Measurements from ENCODE around the gene PLCH2. TPM values are rescaled to one million over a fixed set of nuclear protein-coding genes. Genes with fewer than 3 reads are reported as not detected.
A peak's percentile ranks its signal among the peaks of the same experiment; 100 is the strongest.

Gene PLCH2
- 10 to 100 TPM in 1 of 2 experiments, 1 to 10 TPM in 1; 8.9 to 10.3 TPM for total RNA-seq

DNA sequence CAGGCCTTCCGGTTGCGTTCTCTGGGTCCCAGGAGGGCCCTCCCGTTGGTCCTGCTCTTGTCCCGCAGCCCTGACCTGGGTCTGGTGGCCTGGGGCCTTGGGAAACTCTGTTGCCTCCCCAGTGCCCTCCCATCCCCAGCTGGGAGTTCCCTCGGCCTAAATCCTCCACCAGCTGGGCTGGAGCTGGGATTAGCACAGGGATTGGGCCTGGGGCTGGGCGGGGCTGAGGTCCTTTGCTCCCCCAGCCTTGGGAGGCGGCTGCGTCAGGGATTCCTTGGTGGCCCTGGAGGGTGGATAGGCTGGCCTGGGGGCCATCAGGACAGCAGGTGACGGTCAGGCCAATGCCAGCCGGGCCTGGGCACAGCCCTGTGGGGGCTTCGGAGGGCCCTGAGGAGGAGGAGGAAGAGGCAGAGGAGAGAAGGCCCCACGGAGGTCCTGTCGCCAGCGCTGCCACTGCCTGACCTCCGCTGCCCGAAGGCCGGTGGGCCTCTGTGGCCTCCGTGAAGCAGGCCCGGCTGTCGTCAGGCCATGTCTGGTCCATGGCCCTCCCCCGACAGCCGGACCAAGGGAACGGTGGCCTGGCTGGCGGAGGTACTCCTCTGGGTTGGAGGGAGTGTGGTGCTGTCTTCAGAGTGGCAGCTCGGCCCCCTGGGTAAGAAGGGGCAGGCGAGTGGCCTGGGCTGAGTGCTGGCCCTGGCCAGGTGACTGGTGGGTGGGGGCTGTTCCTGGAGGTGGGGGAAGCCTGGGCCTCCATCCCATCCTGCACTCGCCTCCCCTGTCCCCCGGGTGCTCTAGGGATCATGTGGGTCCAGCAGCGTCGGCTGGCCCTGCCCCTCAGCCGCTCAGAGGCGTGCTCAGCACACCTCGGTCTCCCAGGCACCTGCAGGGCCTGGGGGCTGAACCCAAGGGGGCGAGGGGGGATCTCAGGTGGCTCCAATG, at the start of gene PLCH2:
PLCH2 (plus strand) TSS at position 229 of the 939 bp plus-strand sequence; CDS start at position 529, 300 bp downstream.
- H3K27me3 Mint-ChIP-seq: no peaks in the 10 kb centered on the region
- no peak within 1 kb of the TSS for H3K4me3 Mint-ChIP-seq
- no peak within 1 kb of the TSS for H3K27ac Mint-ChIP-seq
- H3K4me1 Mint-ChIP-seq (ENCODE audit: low read depth): no peaks in the 10 kb centered on the region
- no peaks in the 10 kb centered on the region for H3K9me3 Mint-ChIP-seq
- CTCF ChIA-PET: no interaction called here
- POLR2A ChIA-PET: no interaction called here
- DNase-seq: no peak
- no peaks in the 10 kb centered on the region for H3K36me3 Mint-ChIP-seq
- intact Hi-C loops (cut with micrococcal nuclease): no loop called here

- Mint-ChIP-seq H3K27me3 (no peaks in the 10 kb centered on the region), H3K36me3 (no peaks in the 10 kb centered on the region), H3K9me3 (peaks cover 24% of the 10 kb centered on the region), H3K4me1 (ENCODE audit: low read depth) (no peaks in the 10 kb centered on the region), H3K27ac (no peak overlapping the region), H3K4me3 (no peak overlapping the region)
- ChIA-PET CTCF (interaction anchor here (1.4 kb wide), 1 partner anchor 232 kb away, joined by 3 read pairs; no protein-coding TSS in a partner anchor), POLR2A (no interaction called here)
- no peak for DNase-seq
- intact Hi-C loops (cut with micrococcal nuclease): no loop called here
These were observed 49.5 kb upstream of the PLCH2 start for GRCh38 chr1:2426540-2426939.

DNA sequence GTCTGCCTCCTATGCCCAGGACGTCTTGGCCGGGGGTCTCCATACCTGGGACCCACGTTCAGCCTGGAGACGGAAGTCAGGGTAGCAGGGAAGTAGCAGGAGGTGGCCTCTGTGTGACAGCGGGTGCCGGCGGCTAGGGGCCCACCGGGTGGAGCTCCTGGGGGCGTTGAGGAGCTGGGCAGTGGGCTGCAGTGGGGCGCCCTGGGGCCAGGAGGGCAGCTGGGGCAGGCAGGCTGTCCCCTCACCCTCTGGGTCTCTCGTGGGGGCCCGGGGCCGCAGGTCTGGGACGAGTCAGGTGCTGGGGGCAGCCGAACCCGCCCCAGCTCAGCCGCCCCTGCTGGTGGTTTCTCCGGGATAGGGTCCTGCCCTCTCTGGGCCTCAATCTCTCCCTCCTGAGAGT, 49.0 kb upstream of the PLCH2 start:
- no peaks in the 10 kb centered on the region for H3K4me1 Mint-ChIP-seq (ENCODE audit: low read depth)
- ChIA-PET POLR2A (no interaction called here), CTCF (no interaction called here)
- no peaks in the 10 kb centered on the region for H3K36me3 Mint-ChIP-seq
- intact Hi-C loops (cut with micrococcal nuclease): no loop called here
- H3K27me3 Mint-ChIP-seq: no peaks in the 10 kb centered on the region
- no peak for DNase-seq
- no peak overlapping the region for H3K27ac Mint-ChIP-seq
- peaks cover 24% of the 10 kb centered on the region for H3K9me3 Mint-ChIP-seq
- no peak overlapping the region for H3K4me3 Mint-ChIP-seq

DNA sequence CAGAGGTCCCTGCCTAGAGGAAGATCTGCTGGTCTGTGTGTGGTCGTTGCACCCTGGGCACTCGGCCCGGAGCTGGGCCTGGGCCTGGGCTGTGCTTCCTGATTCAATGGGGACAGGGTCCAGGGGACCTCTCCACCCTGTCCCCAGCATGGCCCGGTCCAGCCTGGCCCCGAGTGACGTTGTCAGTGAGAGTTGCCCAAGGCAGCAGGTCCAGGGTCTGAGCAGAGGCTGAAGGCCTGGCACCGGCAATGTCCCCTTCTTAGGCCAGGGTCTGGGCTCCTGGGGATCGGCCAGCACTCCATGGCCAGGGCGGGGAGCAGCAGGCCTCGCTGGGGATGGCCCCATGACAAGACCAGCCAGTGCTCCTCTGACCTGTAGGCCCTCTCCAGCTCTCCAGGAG, 48.1 kb upstream of the PLCH2 start:
- no peak overlapping the region for H3K27ac Mint-ChIP-seq
- no peaks in the 10 kb centered on the region for H3K4me1 Mint-ChIP-seq (ENCODE audit: low read depth)
- no peaks in the 10 kb centered on the region for H3K27me3 Mint-ChIP-seq
- ChIA-PET POLR2A (no interaction called here), CTCF (no interaction called here)
- DNase-seq: no peak
- intact Hi-C loops (cut with micrococcal nuclease): no loop called here
- H3K36me3 Mint-ChIP-seq: no peaks in the 10 kb centered on the region
- no peak overlapping the region for H3K4me3 Mint-ChIP-seq
- peaks cover 17% of the 10 kb centered on the region for H3K9me3 Mint-ChIP-seq

GRCh38 chr1:2428490-2428889, 47.6 kb upstream of the PLCH2 start:
- ChIA-PET CTCF (no interaction called here), POLR2A (no interaction called here)
- Mint-ChIP-seq H3K27ac (no peak overlapping the region), H3K4me3 (no peak overlapping the region), H3K9me3 (peaks cover 12% of the 10 kb centered on the region), H3K36me3 (no peaks in the 10 kb centered on the region), H3K27me3 (no peaks in the 10 kb centered on the region), H3K4me1 (ENCODE audit: low read depth) (no peaks in the 10 kb centered on the region)
- intact Hi-C loops (cut with micrococcal nuclease): no loop called here
- DNase-seq: no peak

DNA sequence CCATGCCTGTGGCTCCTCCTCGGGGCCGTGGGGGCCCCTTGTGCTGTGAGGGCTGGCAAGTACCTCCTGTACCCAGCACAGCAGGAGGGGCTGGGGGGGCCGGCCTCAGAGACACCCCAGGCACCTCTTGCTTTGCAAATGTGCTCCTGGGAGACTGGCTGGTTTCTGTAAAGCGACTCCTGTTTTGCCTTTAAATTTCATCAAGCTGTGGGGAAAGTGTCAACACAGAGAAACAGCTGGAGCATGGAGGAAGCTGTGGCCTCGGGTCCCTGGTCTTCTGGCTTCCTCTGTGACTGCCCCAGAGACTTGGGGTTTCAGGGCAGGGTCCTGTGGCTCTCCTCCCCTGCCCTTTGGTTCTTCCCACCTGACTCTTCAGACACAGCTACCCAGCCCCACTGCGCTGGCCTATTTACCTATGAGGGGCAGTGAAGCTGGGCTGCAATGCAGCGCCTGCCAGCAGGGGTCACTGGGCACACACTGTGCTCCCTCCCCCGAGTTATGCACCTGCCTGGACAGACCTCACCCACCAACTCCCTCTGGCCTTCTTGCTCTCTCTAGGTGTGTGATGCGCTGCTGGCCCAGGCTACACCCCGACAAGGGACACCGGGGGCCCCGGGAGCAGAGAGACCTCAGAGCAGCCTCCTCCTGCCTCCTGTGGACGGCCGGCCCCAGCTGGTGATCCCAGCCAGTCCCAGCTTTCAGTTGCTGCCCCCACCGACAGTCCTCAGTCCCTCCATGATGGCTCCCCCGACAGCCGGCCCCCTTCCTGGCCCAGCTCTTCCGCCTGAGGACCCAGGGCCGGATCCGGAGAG, 46.1 kb upstream of the PLCH2 start:
- H3K4me1 Mint-ChIP-seq (ENCODE audit: low read depth): no peaks in the 10 kb centered on the region
- DNase-seq: peak; percentile 38
- H3K36me3 Mint-ChIP-seq: no peaks in the 10 kb centered on the region
- no peak overlapping the region for H3K27ac Mint-ChIP-seq
- CTCF ChIA-PET: interaction anchor here (0.8 to 1.0 kb wide), 2 partner anchors 14 to 117 kb away, joined by 3 to 5 read pairs; no protein-coding TSS in a partner anchor
- POLR2A ChIA-PET: interaction anchor here (0.5 kb wide), 1 partner anchor 241 kb away, joined by 3 read pairs; no protein-coding TSS in a partner anchor
- H3K4me3 Mint-ChIP-seq: no peak overlapping the region
- intact Hi-C loops (cut with micrococcal nuclease): no loop called here
- peaks cover 11% of the 10 kb centered on the region for H3K9me3 Mint-ChIP-seq
- H3K27me3 Mint-ChIP-seq: no peaks in the 10 kb centered on the region

DNA sequence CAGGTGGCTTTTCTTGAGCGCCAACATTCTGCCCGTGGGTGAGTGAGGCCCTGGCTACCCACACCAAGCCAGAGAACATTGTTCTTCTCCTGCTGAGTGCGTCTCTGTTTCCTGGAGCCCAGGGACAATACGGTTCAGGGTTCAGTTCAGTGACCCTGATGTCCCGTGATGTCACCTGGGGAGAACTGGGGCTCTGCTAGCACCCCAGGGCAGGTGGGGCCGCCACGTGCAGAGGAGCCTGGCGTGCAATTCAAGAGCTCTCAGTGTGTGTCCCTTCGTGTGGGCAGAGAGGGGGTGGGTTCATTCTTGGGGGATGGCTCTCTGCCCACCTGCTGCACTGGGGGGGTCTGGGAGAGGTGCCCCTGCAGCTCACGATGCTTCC, 45.5 kb upstream of the PLCH2 start:
- H3K4me1 Mint-ChIP-seq (ENCODE audit: low read depth): no peaks in the 10 kb centered on the region
- peaks cover 11% of the 10 kb centered on the region for H3K9me3 Mint-ChIP-seq
- ChIA-PET POLR2A (no interaction called here), CTCF (interaction anchor here (0.8 to 1.0 kb wide), 2 partner anchors 15 to 117 kb away, joined by 3 to 5 read pairs; no protein-coding TSS in a partner anchor)
- no peaks in the 10 kb centered on the region for H3K36me3 Mint-ChIP-seq
- no peaks in the 10 kb centered on the region for H3K27me3 Mint-ChIP-seq
- H3K4me3 Mint-ChIP-seq: no peak overlapping the region
- H3K27ac Mint-ChIP-seq: no peak overlapping the region
- DNase-seq: no peak
- intact Hi-C loops (cut with micrococcal nuclease): no loop called here

DNA sequence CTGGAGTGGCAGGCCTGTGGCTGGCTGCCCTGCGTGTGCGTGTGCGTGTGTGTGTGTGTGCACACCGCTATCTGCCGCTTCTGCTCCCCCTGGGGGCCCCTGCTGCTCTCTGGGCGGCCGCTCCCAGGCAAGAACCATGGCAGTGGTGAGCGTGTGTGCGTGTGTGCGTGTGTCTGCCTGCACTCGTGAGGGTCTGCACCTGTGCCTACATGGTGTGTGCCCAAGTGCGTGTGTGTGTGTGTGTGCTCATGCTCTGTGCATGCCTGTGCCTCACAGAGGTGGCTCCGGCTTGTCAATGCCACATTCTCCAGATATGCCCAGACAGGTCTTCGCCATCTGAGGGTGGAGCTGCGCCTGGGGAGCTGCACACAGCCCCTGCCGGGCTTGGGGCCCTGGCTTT, 45.0 kb upstream of the PLCH2 start:
- CTCF ChIA-PET: interaction anchor here (0.8 kb wide), 1 partner anchor 116 kb away, joined by 3 read pairs; no protein-coding TSS in a partner anchor
- no peaks in the 10 kb centered on the region for H3K27me3 Mint-ChIP-seq
- H3K4me3 Mint-ChIP-seq: no peak overlapping the region

GRCh38 chr1:2431518-2431917, 44.6 kb upstream of the PLCH2 start:
- intact Hi-C loops (cut with micrococcal nuclease): no loop called here
- H3K27ac Mint-ChIP-seq: no peak overlapping the region
- ChIA-PET POLR2A (no interaction called here), CTCF (no interaction called here)
- peaks cover 11% of the 10 kb centered on the region for H3K9me3 Mint-ChIP-seq
- H3K4me1 Mint-ChIP-seq (ENCODE audit: low read depth): no peaks in the 10 kb centered on the region
- no peak for DNase-seq
- H3K36me3 Mint-ChIP-seq: no peaks in the 10 kb centered on the region
- no peaks in the 10 kb centered on the region for H3K27me3 Mint-ChIP-seq
- H3K4me3 Mint-ChIP-seq: no peak overlapping the region

More for the DNA sequence above, 45.0 kb upstream of the PLCH2 start:
- no peaks in the 10 kb centered on the region for H3K4me1 Mint-ChIP-seq (ENCODE audit: low read depth)
- no peaks in the 10 kb centered on the region for H3K36me3 Mint-ChIP-seq
- POLR2A ChIA-PET: no interaction called here
- H3K9me3 Mint-ChIP-seq: peaks cover 11% of the 10 kb centered on the region
- no peak overlapping the region for H3K27ac Mint-ChIP-seq
- no peak for DNase-seq
- intact Hi-C loops (cut with micrococcal nuclease): no loop called here

GRCh38 chr1:2432441-2432844, 43.6 kb upstream of the PLCH2 start:
- no peak for DNase-seq
- peaks cover 11% of the 10 kb centered on the region for H3K9me3 Mint-ChIP-seq
- no peaks in the 10 kb centered on the region for H3K27me3 Mint-ChIP-seq
- intact Hi-C loops (cut with micrococcal nuclease): no loop called here
- no peak overlapping the region for H3K27ac Mint-ChIP-seq
- no peaks in the 10 kb centered on the region for H3K36me3 Mint-ChIP-seq
- no peaks in the 10 kb centered on the region for H3K4me1 Mint-ChIP-seq (ENCODE audit: low read depth)
- ChIA-PET CTCF (no interaction called here), POLR2A (interaction anchor here (0.6 kb wide), 1 partner anchor 206 kb away, joined by 3 read pairs; no protein-coding TSS in a partner anchor)
- H3K4me3 Mint-ChIP-seq: no peak overlapping the region

DNA sequence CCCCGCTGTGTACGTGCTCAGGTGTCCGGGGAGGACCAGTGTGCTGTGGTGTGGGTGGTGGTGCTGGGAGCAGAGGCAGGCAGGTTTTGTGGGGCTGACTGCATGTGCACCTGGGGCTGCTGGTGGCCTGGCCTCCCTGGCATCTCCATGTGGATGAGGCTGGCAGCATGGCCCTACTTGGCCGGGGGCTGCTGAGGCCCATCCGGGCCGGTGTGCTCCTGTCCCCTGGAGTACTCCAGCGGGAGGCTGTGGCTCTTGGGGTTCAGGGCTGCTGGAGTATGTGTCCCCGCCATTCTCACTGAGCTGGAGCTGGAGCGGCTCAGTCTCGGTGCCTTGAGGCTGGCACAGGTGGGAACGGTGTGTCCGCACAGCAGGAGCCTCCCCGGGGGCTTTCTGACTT, 42.9 kb upstream of the PLCH2 start:
- no peak for DNase-seq
- H3K4me1 Mint-ChIP-seq (ENCODE audit: low read depth): no peaks in the 10 kb centered on the region
- intact Hi-C loops (cut with micrococcal nuclease): no loop called here
- ChIA-PET CTCF (no interaction called here), POLR2A (no interaction called here)
- no peak overlapping the region for H3K27ac Mint-ChIP-seq
- no peak overlapping the region for H3K4me3 Mint-ChIP-seq
- no peaks in the 10 kb centered on the region for H3K27me3 Mint-ChIP-seq
- H3K36me3 Mint-ChIP-seq: no peaks in the 10 kb centered on the region
- peaks cover 11% of the 10 kb centered on the region for H3K9me3 Mint-ChIP-seq

DNA sequence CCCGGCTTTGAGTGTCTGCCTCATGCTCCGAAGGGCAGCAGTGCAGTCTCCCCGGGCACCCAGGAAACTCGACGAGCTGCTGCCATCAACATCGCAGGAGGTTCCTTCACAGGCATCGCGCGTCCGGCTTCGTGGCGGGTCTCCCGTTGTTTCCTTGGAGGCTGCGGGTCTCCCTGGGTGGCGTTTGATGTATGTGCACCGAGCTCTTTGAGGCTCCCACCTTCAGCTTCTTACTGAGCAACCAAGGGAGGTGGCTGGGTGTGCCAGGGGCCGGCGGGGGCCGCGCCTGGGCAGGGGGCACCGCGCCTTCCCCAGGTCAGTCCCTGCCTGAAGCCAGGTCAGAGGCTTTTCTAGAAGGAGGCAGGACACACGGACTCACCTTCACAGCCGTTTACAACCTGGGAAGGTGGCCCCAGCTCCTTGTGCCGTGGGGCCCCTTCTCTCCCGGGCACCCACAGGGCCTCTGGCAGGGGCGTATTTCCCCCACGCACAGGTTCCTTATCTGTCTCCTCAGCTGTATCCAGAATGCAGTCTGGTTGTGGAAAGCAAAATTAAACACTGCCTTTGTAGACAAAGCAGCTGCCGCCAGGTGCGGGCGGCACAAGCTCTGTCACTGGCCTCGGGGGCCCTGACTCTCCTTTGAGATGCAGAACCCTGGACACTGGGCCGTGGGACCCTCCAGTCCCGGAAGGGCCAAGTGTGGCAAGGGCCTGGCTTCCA, 42.0 kb upstream of the PLCH2 start:
- ChIA-PET POLR2A (no interaction called here), CTCF (interaction anchor here (1.2 kb wide), 1 partner anchor 21 kb away, joined by 3 read pairs; no protein-coding TSS in a partner anchor)
- Mint-ChIP-seq H3K36me3 (no peaks in the 10 kb centered on the region), H3K27ac (no peak overlapping the region), H3K27me3 (no peaks in the 10 kb centered on the region), H3K4me1 (ENCODE audit: low read depth) (no peaks in the 10 kb centered on the region), H3K4me3 (no peak overlapping the region), H3K9me3 (peaks cover 11% of the 10 kb centered on the region)
- intact Hi-C loops (cut with micrococcal nuclease): no loop called here
- no peak for DNase-seq

Measured in activated CD4-positive, alpha-beta memory T cell treated with anti-CD3 and anti-CD28 coated beads for 36 hours (primary cell).